SK-N-DZ (cell line): ENCODE data around the gene GABRB3.

Experiments used
- DNase-seq: peaks from one replicate; pipeline ENCODE4 v3.0.0-alpha.2; 2015; ENCODE audit warnings: low spot score

Gene GABRB3

GRCh38 chr15:26561130-26561529 lies 211.7 kb downstream of the GABRB3 start:
- DNase-seq: no peak

- DNase-seq: no peak
Measured at GRCh38 chr15:26555898-26556297, 217.0 kb downstream of the GABRB3 start.

GRCh38 chr15:26551473-26551872 lies 221.4 kb downstream of the GABRB3 start:
- no peak for DNase-seq

GRCh38 chr15:26550880-26551279 lies 222.0 kb downstream of the GABRB3 start:
- no peak for DNase-seq

- DNase-seq: no peak
Measured at GRCh38 chr15:26537663-26538062, 235.2 kb downstream of the GABRB3 start.

DNA sequence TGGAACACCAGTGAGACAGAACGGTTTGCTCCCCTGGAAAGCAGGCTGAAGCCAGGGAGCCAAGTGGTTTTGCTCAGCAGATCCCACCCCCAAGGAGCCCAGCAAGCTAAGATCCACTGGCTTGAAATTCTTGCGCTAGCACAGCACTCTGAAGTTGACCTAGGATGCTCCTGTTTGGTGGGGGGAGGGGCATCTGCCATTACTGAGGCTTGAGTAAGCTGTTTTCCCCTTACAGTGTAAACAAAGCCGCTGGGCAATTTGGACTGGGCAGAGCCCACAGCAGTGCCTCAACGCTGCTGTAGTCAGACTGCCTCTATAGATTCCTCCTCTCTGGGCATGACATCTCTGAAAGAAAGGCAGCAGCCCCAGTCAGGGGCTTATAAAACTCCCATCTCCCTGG lies 241.4 kb downstream of the GABRB3 start:
- no peak for DNase-seq

DNA sequence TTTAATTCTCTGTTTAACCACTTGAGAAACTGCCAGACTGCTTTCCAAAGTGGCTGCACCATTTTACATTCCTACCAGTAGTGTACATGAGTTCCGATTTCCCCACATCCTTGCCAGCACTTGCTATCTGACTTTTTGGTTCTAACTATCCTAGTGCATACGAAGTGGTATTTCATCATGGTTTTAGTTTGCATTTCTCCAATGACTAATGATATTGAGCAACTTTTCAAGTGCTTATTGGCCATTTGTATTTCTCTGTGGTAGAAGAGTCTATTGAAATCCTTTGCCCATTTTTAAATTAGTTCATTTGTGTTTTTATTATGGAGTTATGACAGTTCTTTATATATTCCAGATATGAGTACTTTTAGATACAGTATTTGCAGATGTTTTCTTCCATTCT lies 247.8 kb downstream of the GABRB3 start:
- no peak for DNase-seq

- no peak for DNase-seq
Measured at GRCh38 chr15:26521691-26522198, 251.1 kb downstream of the GABRB3 start.

DNA sequence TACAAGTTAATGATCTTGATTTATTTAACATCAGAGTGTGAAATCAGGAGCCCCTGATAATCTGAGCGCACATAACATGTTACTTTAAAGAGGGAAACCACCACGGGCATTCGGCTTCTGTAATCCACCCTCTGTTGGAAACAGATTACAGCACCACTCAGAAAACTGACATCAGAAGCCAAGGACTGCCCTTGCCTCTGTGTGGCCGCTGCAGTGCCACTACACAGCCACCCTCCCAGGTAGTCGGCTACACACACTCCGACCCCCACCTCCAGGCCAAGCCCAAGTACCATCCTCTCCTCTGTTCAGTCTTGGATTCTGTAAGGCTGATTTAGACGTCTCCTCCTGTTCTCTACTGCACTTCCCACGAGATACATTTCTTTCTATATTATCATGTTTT lies 251.7 kb downstream of the GABRB3 start:
- no peak for DNase-seq

DNA sequence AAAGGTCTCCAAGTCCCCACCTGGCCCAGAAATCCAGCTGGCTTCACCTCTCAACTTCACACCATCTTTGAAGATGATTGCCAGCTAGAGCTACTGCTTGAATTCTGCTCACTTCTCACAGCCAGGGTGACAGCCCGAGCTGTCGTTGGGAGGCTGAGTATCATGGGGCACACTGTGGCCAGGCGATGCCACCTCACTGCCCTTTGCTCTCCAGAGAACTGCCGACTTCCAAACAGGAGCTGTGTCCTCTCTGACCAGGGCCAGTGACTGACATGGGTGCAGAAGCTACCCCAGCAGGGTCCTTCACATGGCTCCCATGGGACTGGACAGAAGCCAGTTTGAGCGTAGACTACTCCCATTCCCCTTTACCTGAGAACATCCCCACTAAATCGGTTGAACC lies 254.0 kb downstream of the GABRB3 start:
- no peak for DNase-seq

GRCh38 chr15:26516102-26516980 lies 256.5 kb downstream of the GABRB3 start:
- no peak for DNase-seq

- no peak for DNase-seq
Measured at GRCh38 chr15:26504009-26504408, 268.9 kb downstream of the GABRB3 start.
